NCI-H345 treated with DMSO at 0.1 percent for 48 hours (cell line): ENCODE results near the gene ASTN1.

Experiments used
- DNase-seq: peaks from one replicate; lab custom pipeline; 2025; ENCODE audit not compliant: unreplicated experiment; lab: John Stamatoyannopoulos, UW

The ASTN1 gene

GRCh38 chr1:177164380-177165068, at the start of gene ASTN1:
ASTN1 (minus strand) TSS chr1:177164712; CDS start chr1:177164676, 36 bp downstream.
- DNase-seq, result no peak

GRCh38 chr1:177211231-177211630, 46.7 kb upstream of the ASTN1 start:
- no peak for DNase-seq

- no peak for DNase-seq
Observed at GRCh38 chr1:177210071-177210470, 45.6 kb upstream of the ASTN1 start.

- peak; percentile 94 for DNase-seq
Observed at GRCh38 chr1:177209357-177209756, 44.8 kb upstream of the ASTN1 start.

GRCh38 chr1:177208920-177209319, 44.4 kb upstream of the ASTN1 start:
- no peak for DNase-seq

- DNase-seq, result no peak
Observed at GRCh38 chr1:177206831-177207355, 42.4 kb upstream of the ASTN1 start.

- DNase-seq, result no peak
Observed at GRCh38 chr1:177200290-177200689, 35.8 kb upstream of the ASTN1 start.

GRCh38 chr1:177198243-177198642, 33.7 kb upstream of the ASTN1 start:
- no peak for DNase-seq

GRCh38 chr1:177190308-177190970, 25.9 kb upstream of the ASTN1 start:
- no peak for DNase-seq

- no peak for DNase-seq
Observed at GRCh38 chr1:177186639-177187038, 22.1 kb upstream of the ASTN1 start.

GRCh38 chr1:177185209-177185608, 20.7 kb upstream of the ASTN1 start:
- DNase-seq, result no peak

GRCh38 chr1:177183836-177184235, 19.3 kb upstream of the ASTN1 start:
- DNase-seq, result no peak

- DNase-seq, result peak; percentile 65
Observed at GRCh38 chr1:177181631-177182291, 17.2 kb upstream of the ASTN1 start.

- DNase-seq, result no peak
Observed at GRCh38 chr1:177181280-177181630, 16.7 kb upstream of the ASTN1 start.

GRCh38 chr1:177174921-177175634, 10.6 kb upstream of the ASTN1 start:
- no peak for DNase-seq

- no peak for DNase-seq
Observed at GRCh38 chr1:177173976-177174375, 9.5 kb upstream of the ASTN1 start.

- no peak for DNase-seq
Observed at GRCh38 chr1:177172866-177173265, 8.4 kb upstream of the ASTN1 start.

GRCh38 chr1:177172272-177172671, 7.8 kb upstream of the ASTN1 start:
- no peak for DNase-seq

- DNase-seq, result no peak
Observed at GRCh38 chr1:177171536-177172123, 7.1 kb upstream of the ASTN1 start.

- DNase-seq, result peak; percentile 76
Observed at GRCh38 chr1:177170756-177171535, 6.4 kb upstream of the ASTN1 start, which contains the start of gene BRINP2. BRINP2 (plus strand) TSS chr1:177170958; CDS start chr1:177229877, 58,919 bp downstream.
